Tibial artery (tissue), 4 donors: ENCODE results near the gene PTCD2.

ENCODE experiments used
- DNase-seq, 2 donors: peaks; one replicate each; pipeline ENCODE4 v3.0.0-alpha.2; 2019
- H3K27ac ChIP-seq, 2 donors: fragments of 200-600 bp; sonication (generic) in 1 of 2; 1 replicate in 1 of 2; 2 replicates in 1 of 2; pipeline ENCODE4 v1.5.1; 2018 to 2019; ENCODE audit warnings: mild to moderate bottlenecking in 1 of 2
- H3K27me3 ChIP-seq, 2 donors: fragments of 200-600 bp; sonication (generic) in 1 of 2; one replicate each; pipeline versions ENCODE4 v1.5.1 to v1.6.0; 2016 to 2019
- H3K36me3 ChIP-seq, 3 donors: fragments of 200-600 bp; sonication (generic) in 2 of 3; one replicate each; pipeline ENCODE4 v1.5.1; 2016 to 2019; ENCODE audit warnings: mild to moderate bottlenecking in 2 of 3
- H3K4me1 ChIP-seq, 4 donors: fragments of 200-600 bp; sonication (generic) in 2 of 4; 1 replicate in 3 of 4; 2 replicates in 1 of 4; pipeline ENCODE4 v1.5.1; 2016 to 2019
- H3K4me3 ChIP-seq, 2 donors: fragments of 200-600 bp; sonication (generic) in 1 of 2; 1 replicate in 1 of 2; 2 replicates in 1 of 2; pipeline ENCODE4 v1.5.1; 2018 to 2019; ENCODE audit warnings: mild to moderate bottlenecking in 2 of 2
- H3K9me3 ChIP-seq, 3 donors: fragments of 200-600 bp; sonication (generic) in 1 of 3; one replicate each; pipeline ENCODE4 v1.5.1; 2016 to 2019
- intact Hi-C: fragments of 100-400 bp; cut with DNase I; formaldehyde crosslinking; loops from one replicate; pipeline ENCODE4 v1.15.0; 2023; ENCODE audit warnings: low total_unique reads
- TF ChIP-seq, protein P1 (sequence below), 2 experiments: fragments of 200-600 bp in 1 of 2; fragments of 450-650 bp in 1 of 2; IDR thresholded peaks; one replicate each; pipeline ENCODE4 v1.5.1; 2017 to 2019; ENCODE audit warnings: antibody characterized with exemption in 2 of 2, mild to moderate bottlenecking in 1 of 2, moderate library complexity in 1 of 2

Gene PTCD2, protein sequence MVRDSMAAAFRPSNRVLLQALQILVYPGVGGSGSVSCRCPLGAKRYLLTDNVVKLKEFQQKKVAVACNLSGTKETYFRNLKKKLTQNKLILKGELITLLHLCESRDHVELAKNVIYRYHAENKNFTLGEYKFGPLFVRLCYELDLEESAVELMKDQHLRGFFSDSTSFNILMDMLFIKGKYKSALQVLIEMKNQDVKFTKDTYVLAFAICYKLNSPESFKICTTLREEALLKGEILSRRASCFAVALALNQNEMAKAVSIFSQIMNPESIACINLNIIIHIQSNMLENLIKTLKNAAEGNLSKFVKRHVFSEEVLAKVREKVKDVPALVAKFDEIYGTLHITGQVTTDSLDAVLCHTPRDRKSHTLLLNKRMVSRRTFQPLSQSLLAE

DNA sequence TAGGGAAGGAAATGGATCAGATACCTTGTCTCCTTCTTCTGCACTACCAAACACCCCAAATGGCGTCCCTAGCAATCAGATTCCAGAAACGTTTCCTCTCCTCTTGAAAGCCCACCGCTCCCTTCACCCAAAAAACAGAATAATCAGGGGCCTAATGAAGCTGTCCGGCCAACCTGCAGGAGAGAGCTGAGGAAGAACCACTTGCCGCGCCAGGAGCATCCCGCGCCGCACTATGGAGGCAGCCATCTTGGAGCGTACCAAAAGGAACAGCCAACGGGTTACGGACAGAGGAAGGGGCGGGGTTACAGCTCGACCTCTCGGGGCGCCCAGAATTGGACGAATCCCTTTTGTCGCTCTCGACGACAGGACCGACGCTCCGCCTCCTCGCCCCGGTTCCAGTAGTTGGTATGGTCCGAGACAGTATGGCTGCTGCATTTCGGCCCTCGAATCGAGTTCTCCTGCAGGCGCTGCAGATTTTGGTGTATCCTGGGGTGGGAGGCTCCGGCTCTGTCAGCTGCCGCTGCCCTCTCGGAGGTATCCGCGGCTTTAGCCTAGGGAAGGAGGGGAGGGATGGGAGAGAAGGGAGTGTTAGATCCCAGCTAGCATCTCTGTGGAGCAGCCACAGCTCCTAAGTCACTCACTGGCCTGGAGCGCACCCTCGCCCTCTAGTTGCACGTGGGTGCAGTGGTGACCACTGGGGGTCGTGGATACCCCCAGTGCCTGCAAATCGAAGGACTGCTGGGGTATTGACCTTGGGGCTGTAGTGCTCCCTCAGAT, at the start of gene PTCD2, which contains the start of gene MRPS27:
Gene PTCD2, plus strand, starts transcription at position 398 of the 777 bp plus-strand sequence. Its CDS starts 10 bp downstream, at position 408.
Gene MRPS27, minus strand, starts transcription at position 265 of the 777 bp plus-strand sequence. Its CDS starts 19 bp downstream, at position 246.
- Histone ChIP-seq H3K9me3 (no peaks in the 10 kb centered on the region), H3K27me3 (no peaks in the 10 kb centered on the region), H3K4me1 (peaks cover 0 to 16% (median 9%) of the 10 kb centered on the region in 4 donors), H3K4me3 (peak within 1 kb of the TSS; percentile 65 to 87), H3K27ac (peak within 1 kb of the TSS; percentile 80), H3K36me3 (peaks cover 0 to 29% (median 6%) of the 10 kb centered on the region in 3 donors)
- TF ChIP-seq, protein P1, sequence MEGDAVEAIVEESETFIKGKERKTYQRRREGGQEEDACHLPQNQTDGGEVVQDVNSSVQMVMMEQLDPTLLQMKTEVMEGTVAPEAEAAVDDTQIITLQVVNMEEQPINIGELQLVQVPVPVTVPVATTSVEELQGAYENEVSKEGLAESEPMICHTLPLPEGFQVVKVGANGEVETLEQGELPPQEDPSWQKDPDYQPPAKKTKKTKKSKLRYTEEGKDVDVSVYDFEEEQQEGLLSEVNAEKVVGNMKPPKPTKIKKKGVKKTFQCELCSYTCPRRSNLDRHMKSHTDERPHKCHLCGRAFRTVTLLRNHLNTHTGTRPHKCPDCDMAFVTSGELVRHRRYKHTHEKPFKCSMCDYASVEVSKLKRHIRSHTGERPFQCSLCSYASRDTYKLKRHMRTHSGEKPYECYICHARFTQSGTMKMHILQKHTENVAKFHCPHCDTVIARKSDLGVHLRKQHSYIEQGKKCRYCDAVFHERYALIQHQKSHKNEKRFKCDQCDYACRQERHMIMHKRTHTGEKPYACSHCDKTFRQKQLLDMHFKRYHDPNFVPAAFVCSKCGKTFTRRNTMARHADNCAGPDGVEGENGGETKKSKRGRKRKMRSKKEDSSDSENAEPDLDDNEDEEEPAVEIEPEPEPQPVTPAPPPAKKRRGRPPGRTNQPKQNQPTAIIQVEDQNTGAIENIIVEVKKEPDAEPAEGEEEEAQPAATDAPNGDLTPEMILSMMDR (IDR thresholded peaks at IDR 0.05): peak in 1 of 2 experiments; percentile 4
- intact Hi-C loops: loop anchor here (5.0 kb wide), 1 partner anchor 308 kb away; no protein-coding TSS in a partner anchor
- peak; percentile 96 to 97 for DNase-seq

DNA sequence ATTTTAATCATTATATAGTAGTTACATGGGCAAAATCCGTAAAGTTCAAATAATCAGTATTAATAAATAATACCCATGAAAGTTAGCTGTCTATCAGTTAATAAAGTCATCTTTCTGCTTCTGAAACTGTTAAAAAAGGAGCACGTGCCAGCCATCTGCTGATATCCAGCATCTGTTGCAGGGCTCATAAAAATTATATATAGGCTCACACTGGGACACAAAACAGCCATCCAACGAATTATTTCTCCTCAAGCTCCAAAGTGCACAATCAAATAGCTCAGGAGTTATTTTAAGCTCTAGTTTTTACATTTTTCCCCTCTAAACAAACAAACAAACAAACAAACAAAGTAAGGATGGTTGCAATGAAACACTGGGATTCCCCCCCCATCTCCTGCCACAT, 48.5 kb upstream of the PTCD2 start:
- H3K9me3 ChIP-seq: no peaks in the 10 kb centered on the region
- intact Hi-C loops: no loop called here
- TF ChIP-seq, protein P1 (IDR thresholded peaks at IDR 0.05): no peak

DNA sequence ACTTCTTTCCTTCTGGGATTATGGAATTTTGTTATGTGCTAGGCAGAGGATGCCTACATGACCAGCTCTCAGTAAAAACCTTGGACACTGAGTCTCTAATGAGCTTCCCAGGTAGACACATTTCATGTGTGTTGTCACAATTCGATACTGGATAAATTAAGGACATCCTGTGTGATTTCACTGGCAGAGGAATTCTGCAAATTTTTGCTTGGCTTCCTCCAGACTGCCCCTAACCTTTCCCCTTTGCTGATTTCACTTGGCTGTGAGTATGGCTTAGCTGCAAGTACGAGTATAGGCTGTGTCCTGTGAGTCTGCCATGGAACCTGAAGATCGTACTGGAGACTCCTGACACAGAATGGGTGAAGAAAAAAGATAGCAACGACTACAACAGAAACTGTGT, 47.8 kb upstream of the PTCD2 start:
- H3K27ac ChIP-seq: peak overlapping the region; percentile 8 to 55
- H3K9me3 ChIP-seq: no peaks in the 10 kb centered on the region
- DNase-seq: no peak
- no peaks in the 10 kb centered on the region for H3K36me3 ChIP-seq
- H3K4me1 ChIP-seq: peaks cover 0 to 31% (median 19%) of the 10 kb centered on the region in 4 donors
- no peak overlapping the region for H3K4me3 ChIP-seq
- no peaks in the 10 kb centered on the region for H3K27me3 ChIP-seq
- intact Hi-C loops: no loop called here
- TF ChIP-seq, protein P1 (IDR thresholded peaks at IDR 0.05): no peak

More for the DNA sequence above, 48.5 kb upstream of the PTCD2 start:
- Histone ChIP-seq H3K36me3 (no peaks in the 10 kb centered on the region), H3K4me3 (no peak overlapping the region), H3K4me1 (peaks cover 0 to 38% (median 22%) of the 10 kb centered on the region in 4 donors), H3K27me3 (no peaks in the 10 kb centered on the region), H3K27ac (peak overlapping the region; percentile 8 to 55)
- DNase-seq: no peak

DNA sequence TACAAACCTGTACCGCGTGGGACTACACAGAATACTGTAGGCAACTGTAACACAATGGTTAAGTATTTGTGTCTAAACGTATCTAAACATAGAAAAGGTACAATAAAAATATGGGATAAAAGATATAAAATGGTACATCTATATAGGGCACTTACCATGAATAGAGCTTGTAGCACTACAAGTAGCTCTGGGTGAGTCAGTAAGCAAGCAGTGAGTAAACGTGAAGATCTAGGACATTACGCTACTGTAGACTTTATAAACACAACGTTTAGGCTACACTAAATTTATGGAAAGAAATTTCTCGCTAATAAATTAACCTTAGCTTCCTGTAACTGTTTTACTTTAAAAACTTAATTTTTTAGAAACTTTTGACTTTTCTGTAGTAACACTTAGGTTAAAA, 46.6 kb upstream of the PTCD2 start:
- no peaks in the 10 kb centered on the region for H3K36me3 ChIP-seq
- H3K27me3 ChIP-seq: no peaks in the 10 kb centered on the region
- TF ChIP-seq, protein P1 (IDR thresholded peaks at IDR 0.05): no peak
- no peak overlapping the region for H3K27ac ChIP-seq
- no peak for DNase-seq
- peaks cover 0 to 19% (median 12%) of the 10 kb centered on the region in 4 donors for H3K4me1 ChIP-seq
- H3K9me3 ChIP-seq: no peaks in the 10 kb centered on the region
- intact Hi-C loops: no loop called here
- no peak overlapping the region for H3K4me3 ChIP-seq

DNA sequence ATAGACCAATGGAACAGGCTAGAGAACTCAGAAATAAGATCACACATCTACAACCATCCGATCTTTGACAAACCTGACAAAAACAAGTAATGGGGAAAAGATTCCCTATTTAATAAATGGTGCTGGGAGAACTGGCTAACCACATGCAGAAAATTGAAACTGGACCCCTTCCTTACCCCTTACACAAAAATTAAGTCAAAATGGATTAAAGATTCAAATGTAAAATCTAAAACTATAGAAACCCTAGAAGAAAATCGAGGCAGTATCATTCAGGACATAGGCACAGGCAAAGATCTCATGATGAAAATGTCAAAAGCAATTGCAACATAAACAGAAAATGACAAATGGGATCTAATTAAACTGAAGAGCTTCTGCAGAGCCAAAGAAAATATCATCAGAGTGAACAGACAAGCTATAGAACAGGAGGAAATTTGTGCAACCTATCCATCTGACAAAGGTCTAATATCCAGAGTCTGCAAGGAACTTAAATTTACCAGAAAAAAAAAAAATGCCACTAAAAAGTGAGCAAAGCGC, 43.9 kb upstream of the PTCD2 start:
- H3K9me3 ChIP-seq: no peaks in the 10 kb centered on the region
- H3K27ac ChIP-seq: no peak overlapping the region
- no peaks in the 10 kb centered on the region for H3K36me3 ChIP-seq
- intact Hi-C loops: no loop called here
- H3K4me1 ChIP-seq: peaks cover 0 to 28% (median 18%) of the 10 kb centered on the region in 4 donors
- no peak for DNase-seq
- no peak overlapping the region for H3K4me3 ChIP-seq
- no peaks in the 10 kb centered on the region for H3K27me3 ChIP-seq
- TF ChIP-seq, protein P1 (IDR thresholded peaks at IDR 0.05): no peak
